GM10248 (cell line): ENCODE results near the gene ARPC5L.

Experiments
- CTCF ChIA-PET: fragments of 300-600 bp; sonication (Branson Sonifier 250); formaldehyde crosslinking; extraction: SDS; loops from one replicate; lab custom pipeline; 2021; ENCODE audit warnings: antibody characterized with exemption; lab: Yijun Ruan, JAX
- POLR2A ChIA-PET: fragments of 350-650 bp; sonication (Branson Sonifier 250); formaldehyde crosslinking; extraction: SDS; loops from one replicate; lab custom pipeline; 2020; ENCODE audit warnings: antibody characterized with exemption; lab: Yijun Ruan, JAX
- DNase-seq: peaks from one replicate; pipeline ENCODE4 v3.0.0; 2012; ENCODE audit errors: extremely low spot score
- CTCF ChIP-seq: IDR thresholded peaks from 2 replicates; pipeline ENCODE4 v1.5.1; 2012; ENCODE audit warnings: mild to moderate bottlenecking, low read depth; ENCODE audit errors: extremely low read depth, missing control alignments, control extremely low read depth

The ARPC5L gene

GRCh38 chr9:124860582-124861341, 1.2 kb upstream of the ARPC5L start:
- POLR2A ChIA-PET: interaction anchor here (0.6 to 1.9 kb wide), 5 partner anchors 18 to 408 kb away, joined by 4 to 15 read pairs (median 4); no protein-coding TSS in a partner anchor
- no peak for DNase-seq
- no peak for TF ChIP-seq CTCF
- CTCF ChIA-PET: interaction anchor here (0.6 to 26.0 kb wide), 6 partner anchors 9 to 87 kb away, joined by 3 to 814 read pairs (median 8); partner anchors contain the start of genes NR6A1, OLFML2A and WDR38

- DNase-seq: no peak
- no peak for TF ChIP-seq CTCF
- POLR2A ChIA-PET: no interaction called here
- CTCF ChIA-PET: interaction anchor here (1.1 to 26.0 kb wide), 5 partner anchors 11 to 280 kb away, joined by 3 to 814 read pairs (median 4); partner anchors contain the start of genes NR6A1, OLFML2A, SCAI and WDR38
Measured at GRCh38 chr9:124863371-124863871, 1.5 kb downstream of the ARPC5L start.

- peak; percentile 64 for TF ChIP-seq CTCF
- ChIA-PET POLR2A (interaction anchor here (1.7 kb wide), 1 partner anchor 9 kb away, joined by 4 read pairs; no protein-coding TSS in a partner anchor), CTCF (interaction anchor here (1.2 to 16.6 kb wide), 2 partner anchors 17 to 92 kb away, joined by 3 to 173 read pairs; partner anchors contain the start of genes OLFML2A and WDR38)
- DNase-seq: peak; percentile 94
Measured at GRCh38 chr9:124868511-124869465, 6.9 kb downstream of the ARPC5L start.

- CTCF ChIA-PET: interaction anchor here (1.2 to 16.6 kb wide), 3 partner anchors 8 to 93 kb away, joined by 3 to 173 read pairs (median 12); partner anchors contain the start of genes ARPC5L, OLFML2A, RPL35 and WDR38
- POLR2A ChIA-PET: interaction anchor here (1.2 to 1.7 kb wide), 2 partner anchors 9 to 11 kb away, joined by 4 to 5 read pairs; no protein-coding TSS in a partner anchor
- DNase-seq: no peak
- TF ChIP-seq CTCF: no peak
Measured at GRCh38 chr9:124869466-124869985, 7.6 kb downstream of the ARPC5L start.

- ChIA-PET POLR2A (interaction anchor here (1.2 to 1.7 kb wide), 2 partner anchors 8 to 11 kb away, joined by 4 to 5 read pairs; no protein-coding TSS in a partner anchor), CTCF (interaction anchor here (0.9 to 16.6 kb wide), 5 partner anchors 8 to 106 kb away, joined by 3 to 173 read pairs (median 3); partner anchors contain the start of genes ARPC5L, RPL35 and WDR38)
- TF ChIP-seq CTCF: no peak
- DNase-seq: peak; percentile 69
Measured at GRCh38 chr9:124869986-124870560, 8.1 kb downstream of the ARPC5L start.
